Mesendoderm (in vitro differentiated cells): ENCODE results near the gene PTCD3.

ENCODE experiments used
- DNase-seq: peaks from one replicate; pipeline ENCODE4 v3.0.0; 2013
- H2AK5ac ChIP-seq: 2 replicates; pipeline ENCODE4 v1.6.1; 2013; ENCODE audit warnings: low read length, inconsistent platforms
- H2BK120ac ChIP-seq: 2 replicates; pipeline ENCODE4 v1.6.1; 2013; ENCODE audit warnings: low read depth, mild to moderate bottlenecking, low read length, moderate library complexity, mixed read lengths
- H2BK15ac ChIP-seq: replicated peaks from 2 replicates; pipeline ENCODE4 v1.6.1; 2013; ENCODE audit warnings: low read depth, mild to moderate bottlenecking, moderate library complexity
- H2BK5ac ChIP-seq: 2 replicates; pipeline ENCODE4 v1.6.1; 2013; ENCODE audit warnings: low read length, inconsistent platforms
- H3K18ac ChIP-seq: 2 replicates; pipeline ENCODE4 v1.6.1; 2013; ENCODE audit warnings: mild to moderate bottlenecking, low read length, mixed read lengths
- H3K23ac ChIP-seq: one replicate; pipeline ENCODE4 v1.6.1; 2013; ENCODE audit warnings: low read length
- H3K27ac ChIP-seq: 2 replicates; pipeline ENCODE4 v1.5.1; 2013; ENCODE audit warnings: low read depth, mild to moderate bottlenecking, inconsistent platforms, low read length, moderate library complexity
- H3K27me3 ChIP-seq: 2 replicates; pipeline ENCODE4 v1.6.1; 2013; ENCODE audit warnings: low read length, control low read depth, mild to moderate bottlenecking, inconsistent platforms; ENCODE audit not compliant: insufficient read depth, poor library complexity
- H3K36me3 ChIP-seq: 2 replicates; pipeline ENCODE4 v1.6.1; 2013; ENCODE audit warnings: low read length, inconsistent platforms; ENCODE audit not compliant: control insufficient read depth, insufficient read depth
- H3K4ac ChIP-seq: one replicate; pipeline ENCODE4 v1.6.1; 2013; ENCODE audit warnings: low read depth, mild to moderate bottlenecking, low read length, moderate library complexity
- H3K4me1 ChIP-seq: 2 replicates; pipeline ENCODE4 v1.6.1; 2013; ENCODE audit warnings: low read depth, low read length, inconsistent platforms; ENCODE audit not compliant: control insufficient read depth
- H3K4me2 ChIP-seq: 2 replicates; pipeline ENCODE4 v1.6.1; 2013; ENCODE audit warnings: low read length
- H3K4me3 ChIP-seq: 2 replicates; pipeline ENCODE4 v1.5.1; 2013; ENCODE audit warnings: mild to moderate bottlenecking, low read length
- H3K56ac ChIP-seq: one replicate; pipeline ENCODE4 v1.6.1; 2013; ENCODE audit warnings: low read length
- H3K79me1 ChIP-seq: 2 replicates; pipeline ENCODE4 v1.6.1; 2013; ENCODE audit warnings: low read length, inconsistent platforms
- H3K79me2 ChIP-seq: 2 replicates; pipeline ENCODE4 v1.6.1; 2013; ENCODE audit warnings: mild to moderate bottlenecking, low read length; ENCODE audit not compliant: control insufficient read depth, insufficient read depth
- H3K9ac ChIP-seq: 2 replicates; pipeline ENCODE4 v1.6.1; 2013; ENCODE audit warnings: low read length, inconsistent platforms
- H4K5ac ChIP-seq: one replicate; pipeline ENCODE4 v1.6.1; 2013; ENCODE audit warnings: low read length
- H4K8ac ChIP-seq: one replicate; pipeline ENCODE4 v1.6.1; 2013; ENCODE audit warnings: low read depth, mild to moderate bottlenecking, control low read depth, low read length, moderate library complexity
- WGBS: extraction: QIAGEN DNeasy Blood & Tissue Kit; methylation state at CpG from one replicate; pipeline ENCODE4 v1.1.7; 2013; ENCODE audit warnings: low lambda C conversion rate, missing lambda C conversion rate; ENCODE audit not compliant: insufficient coverage; ENCODE audit errors: extremely low coverage; 5-methylcytosine and 5-hydroxymethylcytosine counted together

PTCD3 gene

DNA sequence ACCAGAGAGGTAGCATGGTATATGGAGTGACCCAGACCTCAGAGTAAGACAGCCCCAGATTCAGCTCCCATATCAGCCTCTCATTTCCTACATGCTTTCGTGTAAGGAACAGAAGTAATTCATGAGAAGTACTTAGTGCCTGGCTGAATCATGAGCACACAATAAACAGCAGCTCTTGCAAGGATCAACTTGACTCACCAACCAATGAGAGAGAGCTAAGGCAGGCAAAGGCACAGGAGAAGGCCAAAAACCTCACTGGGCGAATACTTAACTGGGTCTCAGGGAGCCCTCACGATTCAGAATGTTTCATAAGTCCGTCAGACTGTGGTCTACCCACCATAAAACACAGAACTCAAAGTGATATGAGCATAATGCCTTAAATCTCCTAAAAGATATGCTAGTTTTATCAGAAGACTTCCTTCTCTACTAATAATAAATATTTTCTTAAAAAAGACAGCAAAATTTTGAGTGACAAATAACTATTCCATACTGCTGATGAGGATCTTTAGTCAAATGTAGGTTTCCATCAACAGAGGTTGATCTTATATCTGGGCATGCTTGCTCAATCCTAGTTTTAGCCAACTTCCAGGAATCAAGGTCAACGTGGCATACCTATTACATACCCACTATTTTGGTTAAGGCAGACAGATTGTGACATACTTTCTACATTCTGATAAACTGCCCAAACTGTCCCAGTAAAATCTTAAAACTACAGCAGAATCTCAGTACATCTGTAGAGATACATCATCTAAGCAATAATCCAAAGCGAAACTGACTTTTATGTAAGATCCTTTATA lies 54.3 kb downstream of the PTCD3 start:
- Histone ChIP-seq H3K27ac (no peak overlapping the region), H4K5ac (no peak overlapping the region), H3K4me3 (no peak overlapping the region), H2BK120ac (no peak overlapping the region), H3K4me1 (no peaks in the 10 kb centered on the region), H3K23ac (no peak overlapping the region), H3K9ac (no peak overlapping the region), H3K36me3 (peaks cover 8% of the 10 kb centered on the region), H3K27me3 (no peaks in the 10 kb centered on the region), H3K79me1 (peaks cover 1% of the 10 kb centered on the region), H2BK5ac (no peak overlapping the region), H3K4me2 (no peak overlapping the region), H2BK15ac (no peak overlapping the region), H3K18ac (no peak overlapping the region), H3K79me2 (no peaks in the 10 kb centered on the region), H4K8ac (no peak overlapping the region), H3K4ac (no peak overlapping the region), H2AK5ac (no peak overlapping the region), H3K56ac (no peak overlapping the region)
- no peak for DNase-seq
- WGBS = no CpG with 5 or more reads among the region's 6 CpGs

DNA sequence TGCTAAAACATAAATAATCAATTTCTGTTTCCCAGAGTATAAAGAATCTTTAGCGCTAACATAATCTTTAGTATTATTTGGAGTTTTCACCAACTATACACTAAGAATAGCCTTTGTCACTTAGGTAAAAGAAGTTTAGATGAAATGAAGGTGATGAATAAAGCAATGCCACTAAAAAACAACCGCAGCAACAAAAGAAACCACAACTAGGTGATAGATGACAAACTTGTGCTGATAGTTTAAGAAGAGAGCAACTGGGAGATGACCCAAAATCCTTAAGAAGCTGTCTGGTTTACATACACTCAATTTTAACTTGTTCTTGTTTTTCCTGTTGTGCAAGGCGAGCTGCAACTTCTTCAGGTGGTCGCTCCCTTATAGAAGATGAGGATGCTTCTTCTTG lies 64.4 kb downstream of the PTCD3 start:
- no peak overlapping the region for H4K5ac ChIP-seq
- H3K27ac ChIP-seq = no peak overlapping the region
- no peak for DNase-seq
- no peak overlapping the region for H3K23ac ChIP-seq
- WGBS = no CpG with 5 or more reads among the region's 4 CpGs
- no peak overlapping the region for H3K9ac ChIP-seq
- H3K4me3 ChIP-seq = no peak overlapping the region
- H3K27me3 ChIP-seq = no peaks in the 10 kb centered on the region
- no peak overlapping the region for H2BK5ac ChIP-seq
- no peak overlapping the region for H3K56ac ChIP-seq
- no peak overlapping the region for H3K18ac ChIP-seq
- no peak overlapping the region for H3K4ac ChIP-seq
- no peaks in the 10 kb centered on the region for H3K79me2 ChIP-seq
- peaks cover 2% of the 10 kb centered on the region for H3K79me1 ChIP-seq
- no peak overlapping the region for H2BK120ac ChIP-seq
- no peak overlapping the region for H2AK5ac ChIP-seq
- H4K8ac ChIP-seq = no peak overlapping the region
- H2BK15ac ChIP-seq = no peak overlapping the region
- no peaks in the 10 kb centered on the region for H3K4me1 ChIP-seq
- H3K4me2 ChIP-seq = no peak overlapping the region
- H3K36me3 ChIP-seq = no peaks in the 10 kb centered on the region

DNA sequence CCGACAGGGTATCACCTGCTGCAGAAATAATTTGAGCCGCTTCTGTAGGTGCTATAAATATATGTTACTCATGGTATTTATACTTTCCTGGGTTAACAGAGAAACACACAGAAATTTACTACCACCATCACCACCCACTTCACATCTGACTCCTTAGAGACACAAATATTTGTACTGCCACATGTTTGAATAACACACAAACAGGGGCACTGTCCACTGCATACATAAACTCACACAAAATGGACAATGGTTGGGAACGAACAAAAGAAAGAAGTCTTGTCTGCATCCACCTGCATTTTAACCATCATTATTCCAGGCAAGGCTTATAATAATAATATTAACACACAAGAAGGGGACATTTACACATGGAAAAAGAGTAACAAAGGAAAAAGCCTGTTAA lies 65.3 kb downstream of the PTCD3 start:
- H3K27ac ChIP-seq = no peak overlapping the region
- H3K4me3 ChIP-seq = no peak overlapping the region
- WGBS = no CpG with 5 or more reads among the region's 3 CpGs
- no peak overlapping the region for H4K8ac ChIP-seq
- no peaks in the 10 kb centered on the region for H3K27me3 ChIP-seq
- no peaks in the 10 kb centered on the region for H3K36me3 ChIP-seq
- H3K56ac ChIP-seq = no peak overlapping the region
- no peak overlapping the region for H2BK120ac ChIP-seq
- H3K4me2 ChIP-seq = no peak overlapping the region
- H3K4me1 ChIP-seq = no peaks in the 10 kb centered on the region
- peaks cover 3% of the 10 kb centered on the region for H3K79me1 ChIP-seq
- no peak overlapping the region for H3K18ac ChIP-seq
- no peak for DNase-seq
- no peak overlapping the region for H2AK5ac ChIP-seq
- H3K4ac ChIP-seq = no peak overlapping the region
- no peak overlapping the region for H2BK5ac ChIP-seq
- H3K9ac ChIP-seq = no peak overlapping the region
- no peak overlapping the region for H2BK15ac ChIP-seq
- no peak overlapping the region for H3K23ac ChIP-seq
- no peak overlapping the region for H4K5ac ChIP-seq
- peaks cover 1% of the 10 kb centered on the region for H3K79me2 ChIP-seq

DNA sequence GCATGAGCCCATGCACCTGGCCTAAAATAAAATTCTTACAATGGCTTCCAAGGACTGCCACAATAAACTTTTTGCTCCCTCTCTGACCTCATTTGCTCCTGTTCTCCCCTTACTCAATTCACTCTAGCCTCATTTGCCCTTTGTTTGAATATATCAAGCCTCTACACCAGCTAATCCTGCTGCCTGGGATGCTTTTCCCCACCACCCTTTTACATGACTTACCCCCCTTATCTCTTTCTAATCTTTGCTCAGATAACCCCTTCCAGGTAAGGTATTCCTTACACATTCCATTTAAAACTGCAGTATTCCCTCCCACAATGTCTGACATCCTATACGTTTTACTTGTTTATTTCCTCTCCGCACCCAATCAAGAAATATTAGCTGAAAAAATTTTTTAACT lies 66.6 kb downstream of the PTCD3 start:
- Histone ChIP-seq H2AK5ac (no peak overlapping the region), H4K5ac (no peak overlapping the region), H2BK120ac (no peak overlapping the region), H3K9ac (no peak overlapping the region), H2BK15ac (no peak overlapping the region), H3K79me1 (peaks cover 5% of the 10 kb centered on the region), H3K56ac (no peak overlapping the region), H3K27me3 (no peaks in the 10 kb centered on the region), H3K4me3 (no peak overlapping the region), H4K8ac (no peak overlapping the region), H3K36me3 (no peaks in the 10 kb centered on the region), H3K4ac (no peak overlapping the region), H3K4me1 (no peaks in the 10 kb centered on the region), H3K27ac (no peak overlapping the region), H3K4me2 (no peak overlapping the region), H3K18ac (no peak overlapping the region), H2BK5ac (no peak overlapping the region), H3K23ac (no peak overlapping the region), H3K79me2 (peaks cover 2% of the 10 kb centered on the region)
- WGBS = no CpG with 5 or more reads among the region's 2 CpGs
- DNase-seq = peak; percentile 88

DNA sequence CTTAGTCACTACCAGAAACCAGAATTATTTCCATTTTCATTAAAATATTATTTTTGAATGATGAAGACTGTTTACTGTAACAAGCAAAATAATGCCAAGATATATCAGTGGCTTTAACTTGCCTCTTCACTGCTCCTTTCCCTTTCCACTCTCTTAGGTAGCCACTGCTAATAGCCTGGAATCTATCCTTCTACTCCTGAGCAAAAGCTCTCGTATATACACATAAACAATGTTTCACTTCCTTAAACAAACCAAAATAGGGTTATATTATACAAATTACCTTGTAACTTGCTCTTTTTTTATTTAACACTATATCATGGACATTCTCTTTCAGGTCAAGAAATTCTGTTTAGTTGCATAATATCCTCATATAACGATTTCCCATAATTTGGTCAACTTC lies 68.4 kb downstream of the PTCD3 start:
- Histone ChIP-seq H3K79me2 (peaks cover 2% of the 10 kb centered on the region), H3K27me3 (no peaks in the 10 kb centered on the region), H3K36me3 (no peaks in the 10 kb centered on the region), H2BK120ac (no peak overlapping the region), H3K27ac (no peak overlapping the region), H3K4ac (no peak overlapping the region), H2BK15ac (no peak overlapping the region), H3K18ac (no peak overlapping the region), H4K5ac (no peak overlapping the region), H3K23ac (no peak overlapping the region), H3K9ac (no peak overlapping the region), H4K8ac (no peak overlapping the region), H3K56ac (no peak overlapping the region), H3K79me1 (peaks cover 5% of the 10 kb centered on the region), H3K4me2 (no peak overlapping the region), H3K4me3 (no peak overlapping the region), H2AK5ac (no peak overlapping the region), H3K4me1 (no peaks in the 10 kb centered on the region), H2BK5ac (no peak overlapping the region)
- no CpG with 5 or more reads among the region's 2 CpGs for WGBS
- no peak for DNase-seq

DNA sequence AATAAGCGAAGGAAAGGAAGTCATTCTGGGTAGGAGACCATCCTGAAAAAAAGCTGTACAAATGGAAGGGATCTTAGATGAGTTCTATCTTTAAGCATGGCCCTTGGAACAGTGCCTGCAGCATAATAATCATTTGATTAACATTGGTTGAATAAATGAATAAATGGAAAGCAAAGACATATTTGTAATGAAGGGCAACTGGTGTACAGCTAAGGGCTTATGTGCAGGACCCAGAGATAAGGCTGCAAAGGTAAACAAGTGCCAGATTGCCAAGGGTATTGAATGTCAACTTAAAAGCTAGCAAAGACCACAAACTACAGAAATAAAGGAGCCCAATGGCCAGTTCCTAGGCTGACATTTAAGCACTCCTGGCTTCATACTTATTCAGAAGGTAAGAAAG lies 69.8 kb downstream of the PTCD3 start:
- Histone ChIP-seq H3K4me1 (no peaks in the 10 kb centered on the region), H3K4me2 (no peak overlapping the region), H3K4me3 (no peak overlapping the region), H3K36me3 (no peaks in the 10 kb centered on the region), H2BK15ac (no peak overlapping the region), H3K79me1 (peaks cover 7% of the 10 kb centered on the region), H2BK120ac (no peak overlapping the region), H3K4ac (no peak overlapping the region), H3K9ac (no peak overlapping the region), H3K79me2 (peaks cover 2% of the 10 kb centered on the region), H3K23ac (no peak overlapping the region), H3K18ac (no peak overlapping the region), H2AK5ac (no peak overlapping the region), H3K27ac (no peak overlapping the region), H4K5ac (no peak overlapping the region), H4K8ac (no peak overlapping the region), H3K56ac (no peak overlapping the region), H3K27me3 (no peaks in the 10 kb centered on the region), H2BK5ac (no peak overlapping the region)
- no peak for DNase-seq
- WGBS = no CpG with 5 or more reads among the region's 1 CpG
